Stimulated activated CD8-positive, alpha-beta memory T cell treated with anti-CD3 and anti-CD28 coated beads, Interleukin-7, amount 100 ng/mL, for 48 hours (primary cell): ENCODE measurements around the gene PDCD5.
A peak's percentile ranks its signal among the peaks of the same experiment; 100 is the strongest.
"Not testable (repeated sequence)": the region's sequence is repeated elsewhere in the genome, so short reads cannot be mapped to it uniquely, and the experiment has no call there.

ENCODE experiments used
- DNase-seq, 2 donors: peaks; one replicate each; pipeline ENCODE4 v3.0.0-alpha.2; 2020; ENCODE audit warnings: low read depth in 1 of 2; ENCODE audit errors: extremely low read depth in 1 of 2

PDCD5 gene

GRCh38 chr19:32573492-32573794 is 7.5 kb upstream of the PDCD5 start:
- DNase-seq: no peak

- no peak for DNase-seq
Measured at GRCh38 chr19:32576790-32577189, 4.2 kb upstream of the PDCD5 start.

- DNase-seq: no peak
Measured at GRCh38 chr19:32580353-32580900, 563 bp upstream of the PDCD5 start.

- DNase-seq: no peak
Measured at GRCh38 chr19:32581705-32582179, 752 bp downstream of the PDCD5 start.

GRCh38 chr19:32587747-32588504 is 6.9 kb downstream of the PDCD5 start:
- DNase-seq: not testable (repeated sequence)

GRCh38 chr19:32594021-32594420 is 13.0 kb downstream of the PDCD5 start:
- DNase-seq: no peak

- no peak for DNase-seq
Measured at GRCh38 chr19:32595491-32595890, 14.5 kb downstream of the PDCD5 start.

- no peak for DNase-seq
Measured at GRCh38 chr19:32598022-32598421, 17.0 kb downstream of the PDCD5 start.

- DNase-seq: no peak
Measured at GRCh38 chr19:32599258-32599657, 18.3 kb downstream of the PDCD5 start.

- DNase-seq: peak in 1 of 2 donors; percentile 4
Measured at GRCh38 chr19:32599736-32600157, 18.8 kb downstream of the PDCD5 start.

GRCh38 chr19:32603961-32604360 is 23.0 kb downstream of the PDCD5 start:
- DNase-seq: no peak

GRCh38 chr19:32605544-32605943 is 24.6 kb downstream of the PDCD5 start:
- DNase-seq: no peak

- DNase-seq: no peak
Measured at GRCh38 chr19:32606289-32606688, 25.3 kb downstream of the PDCD5 start.

- DNase-seq: no peak
Measured at GRCh38 chr19:32607479-32607878, 26.5 kb downstream of the PDCD5 start.

- no peak for DNase-seq
Measured at GRCh38 chr19:32611161-32611560, 30.2 kb downstream of the PDCD5 start.

GRCh38 chr19:32613008-32613407 is 32.0 kb downstream of the PDCD5 start:
- no peak for DNase-seq

GRCh38 chr19:32614916-32615315 is 33.9 kb downstream of the PDCD5 start:
- DNase-seq: no peak

GRCh38 chr19:32615569-32615968 is 34.6 kb downstream of the PDCD5 start:
- no peak for DNase-seq

- no peak for DNase-seq
Measured at GRCh38 chr19:32619051-32619685, 38.2 kb downstream of the PDCD5 start.

- DNase-seq: no peak
Measured at GRCh38 chr19:32622002-32622401, 41.0 kb downstream of the PDCD5 start.

- DNase-seq: no peak
Measured at GRCh38 chr19:32624410-32624809, 43.4 kb downstream of the PDCD5 start.

- DNase-seq: no peak
Measured at GRCh38 chr19:32626969-32627368, 46.0 kb downstream of the PDCD5 start.
